ENCODE data around the gene SRPX2. TPM values are rescaled to one million over a fixed set of nuclear protein-coding genes. Genes with fewer than 3 reads are reported as not detected.

The SRPX2 gene
- total and polyA plus RNA-seq, 10 donors = 3.7 to 57.5 (median 21.6) TPM

- TF ChIP-seq CTCF (IDR thresholded peaks at IDR 0.05 in 8 of 11, conservative IDR thresholded peaks at IDR 0.05 in 3 of 11) = no peak
- no peak for TF ChIP-seq POLR2AphosphoS5 (IDR thresholded peaks at IDR 0.05)
- TF ChIP-seq POLR2A (IDR thresholded peaks at IDR 0.05) = no peak
- 78 to 100% (median 81%) methylated on average over 1 of the region's 1 CpG for WGBS, 5 donors
- Histone ChIP-seq H3K36me3 (peaks cover 0 to 7% (median 0%) of the 10 kb centered on the region in 6 donors), H3K27ac (no peak overlapping the region), H3K9me3 (no peaks in the 10 kb centered on the region), H3K4me3 (no peak overlapping the region), H3K27me3 (replicated peaks in 1 of 7) (peaks cover 0 to 13% (median 0%) of the 10 kb centered on the region in 7 donors), H3K4me1 (no peaks in the 10 kb centered on the region)
- intact Hi-C loops (cut with DNase I; ENCODE audit: low total_unique reads) = no loop called here
- DNase-seq = no peak
Measured at GRCh38 chrX:100700809-100701208, 56.8 kb downstream of the SRPX2 start.

DNA sequence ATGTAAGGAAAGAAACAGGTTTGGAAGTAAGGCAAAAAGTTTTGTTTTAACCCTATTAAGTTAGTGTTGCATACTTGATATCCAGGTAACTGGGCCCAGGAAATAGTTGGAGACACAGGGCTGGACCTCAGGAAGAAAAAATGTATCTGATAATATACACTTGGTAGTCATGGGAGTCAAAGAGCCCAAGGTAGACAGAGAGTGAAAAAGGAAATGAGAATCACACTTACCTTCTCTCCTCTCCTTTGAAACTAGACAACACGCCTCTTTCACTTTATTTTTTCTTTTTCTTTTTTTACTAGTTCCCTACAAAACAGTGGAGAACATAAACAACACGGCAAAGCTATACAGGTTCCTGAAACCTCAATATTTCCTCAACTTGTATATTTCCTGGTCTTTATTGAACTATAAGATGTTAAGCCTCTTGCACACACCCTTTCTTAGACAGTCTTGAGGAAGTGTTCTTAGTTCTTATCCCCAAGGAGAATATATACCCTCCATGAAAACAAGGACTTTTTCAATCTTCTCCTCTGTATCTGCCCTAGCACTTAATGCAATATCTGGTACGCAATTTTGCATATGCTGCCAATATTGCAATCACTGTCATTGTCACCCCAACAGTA, 60.7 kb downstream of the SRPX2 start:
- intact Hi-C loops (cut with DNase I; ENCODE audit: low total_unique reads) = no loop called here
- no peak for DNase-seq
- no peak for TF ChIP-seq CTCF (IDR thresholded peaks at IDR 0.05 in 8 of 11, conservative IDR thresholded peaks at IDR 0.05 in 3 of 11)
- no peak for TF ChIP-seq POLR2A (IDR thresholded peaks at IDR 0.05)
- no peak for TF ChIP-seq POLR2AphosphoS5 (IDR thresholded peaks at IDR 0.05)
- H3K27me3 ChIP-seq (replicated peaks in 1 of 7) = peaks cover 0 to 13% (median 0%) of the 10 kb centered on the region in 7 donors
- H3K36me3 ChIP-seq = peaks cover 0 to 7% (median 0%) of the 10 kb centered on the region in 6 donors
- 29 to 42% (median 36%) methylated on average over 3 of the region's 3 CpGs for WGBS, 5 donors
- no peak overlapping the region for H3K4me3 ChIP-seq
- no peaks in the 10 kb centered on the region for H3K9me3 ChIP-seq
- no peaks in the 10 kb centered on the region for H3K4me1 ChIP-seq
- H3K27ac ChIP-seq = no peak overlapping the region

GRCh38 chrX:100710816-100711215, 66.8 kb downstream of the SRPX2 start:
- peaks cover 0 to 4% (median 0%) of the 10 kb centered on the region in 7 donors for H3K27me3 ChIP-seq (replicated peaks in 1 of 7)
- TF ChIP-seq POLR2AphosphoS5 (IDR thresholded peaks at IDR 0.05) = no peak
- TF ChIP-seq CTCF (IDR thresholded peaks at IDR 0.05 in 8 of 11, conservative IDR thresholded peaks at IDR 0.05 in 3 of 11) = no peak
- TF ChIP-seq POLR2A (IDR thresholded peaks at IDR 0.05) = no peak
- no peak for DNase-seq
- no peak overlapping the region for H3K27ac ChIP-seq
- no peaks in the 10 kb centered on the region for H3K9me3 ChIP-seq
- no peaks in the 10 kb centered on the region for H3K36me3 ChIP-seq
- intact Hi-C loops (cut with DNase I; ENCODE audit: low total_unique reads) = no loop called here
- 40 to 76% (median 46%) methylated on average over 3 of the region's 3 CpGs for WGBS, 5 donors
- H3K4me3 ChIP-seq = no peak overlapping the region
- no peaks in the 10 kb centered on the region for H3K4me1 ChIP-seq

- Histone ChIP-seq H3K9me3 (no peaks in the 10 kb centered on the region), H3K36me3 (no peaks in the 10 kb centered on the region), H3K27me3 (replicated peaks in 1 of 7) (peaks cover 0 to 4% (median 0%) of the 10 kb centered on the region in 7 donors), H3K4me1 (no peaks in the 10 kb centered on the region), H3K27ac (no peak overlapping the region), H3K4me3 (no peak overlapping the region)
- no peak for DNase-seq
- intact Hi-C loops (cut with DNase I; ENCODE audit: low total_unique reads) = no loop called here
- no peak for TF ChIP-seq CTCF (IDR thresholded peaks at IDR 0.05 in 8 of 11, conservative IDR thresholded peaks at IDR 0.05 in 3 of 11)
- no peak for TF ChIP-seq POLR2AphosphoS5 (IDR thresholded peaks at IDR 0.05)
- TF ChIP-seq POLR2A (IDR thresholded peaks at IDR 0.05) = no peak
- WGBS, 5 donors = 81 to 94% (median 91%) methylated on average over 8 of the region's 8 CpGs
Measured at GRCh38 chrX:100717363-100717762, 73.4 kb downstream of the SRPX2 start.
